Peyer's patch (tissue), 4 donors: Measurements from ENCODE around the gene KCNG1. TPM values are rescaled to one million over a fixed set of nuclear protein-coding genes. Genes with fewer than 3 reads are reported as not detected.

ENCODE experiments used
- DNase-seq, 3 donors: peaks; one replicate each; pipeline ENCODE4 v3.0.0-alpha.2; 2017 to 2019
- H3K27ac ChIP-seq, 4 donors: fragments of 200-600 bp; sonication (generic); one replicate each; pipeline ENCODE4 v1.5.1; 2016 to 2019
- H3K27me3 ChIP-seq, 2 donors: fragments of 200-600 bp; sonication (generic); one replicate each; pipeline ENCODE4 v1.5.1; 2019
- H3K36me3 ChIP-seq, 3 donors: fragments of 200-600 bp; sonication (generic); one replicate each; pipeline ENCODE4 v1.5.1; 2016 to 2019
- H3K4me1 ChIP-seq, 4 donors: fragments of 200-600 bp; sonication (generic); one replicate each; pipeline ENCODE4 v1.5.1; 2016 to 2019
- H3K4me3 ChIP-seq, 4 donors: fragments of 200-600 bp; sonication (generic); 1 replicate in 3 of 4; 2 replicates in 1 of 4; pipeline ENCODE4 v1.5.1; 2016 to 2019; ENCODE audit warnings: mild to moderate bottlenecking in 1 of 4
- H3K9me3 ChIP-seq, 4 donors: fragments of 200-600 bp; sonication (generic); one replicate each; pipeline ENCODE4 v1.5.1; 2016 to 2019; ENCODE audit warnings: mild to moderate bottlenecking in 1 of 4
- POLR2A ChIP-seq, 2 donors: fragments of 450-650 bp; IDR thresholded peaks; one replicate each; pipeline ENCODE4 v1.5.1; 2017; ENCODE audit warnings: antibody characterized with exemption in 2 of 2, mild to moderate bottlenecking in 2 of 2, moderate library complexity in 2 of 2
- total RNA-seq, 4 donors: library from RNA; depleted of rRNA; stranded (reverse); fragments of >200 nt; gene quantifications; one replicate each; pipeline ENCODE4 v1.1.0, GENCODE V29; 2016
- TF ChIP-seq, protein P1 (sequence below), 6 experiments: fragments of 450-650 bp in 4 of 6; fragments of 200-600 bp in 2 of 6; sonication (generic) in 1 of 6; IDR thresholded peaks; one replicate each; pipeline ENCODE4 v1.5.1; 2017 to 2019; ENCODE audit warnings: antibody characterized with exemption in 6 of 6, mild to moderate bottlenecking in 3 of 6, moderate library complexity in 1 of 6

The KCNG1 gene
- total RNA-seq, 4 donors from 2014 or later: 3.7 to 33.9 (median 17.7) TPM; not detected in 1

DNA sequence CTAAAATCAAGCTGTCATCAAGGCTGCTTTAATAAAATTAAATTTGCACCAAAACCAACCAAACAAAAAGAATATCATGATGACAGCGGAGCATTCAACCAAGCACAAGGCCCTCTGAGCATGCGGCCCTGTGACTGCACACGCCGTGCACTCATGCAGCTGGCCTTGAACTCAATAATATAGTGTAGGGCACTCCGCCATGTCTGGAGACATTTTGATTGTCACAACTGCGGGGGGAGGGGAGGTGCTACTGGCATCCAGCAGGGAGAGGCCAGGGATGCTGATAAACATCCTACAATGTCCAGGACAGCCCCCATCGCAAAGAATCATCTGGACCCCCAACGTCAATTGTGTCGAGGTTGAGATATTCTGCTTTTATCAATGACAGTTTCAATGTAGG lies 54.6 kb downstream of the KCNG1 start:
- TF ChIP-seq, protein P1, sequence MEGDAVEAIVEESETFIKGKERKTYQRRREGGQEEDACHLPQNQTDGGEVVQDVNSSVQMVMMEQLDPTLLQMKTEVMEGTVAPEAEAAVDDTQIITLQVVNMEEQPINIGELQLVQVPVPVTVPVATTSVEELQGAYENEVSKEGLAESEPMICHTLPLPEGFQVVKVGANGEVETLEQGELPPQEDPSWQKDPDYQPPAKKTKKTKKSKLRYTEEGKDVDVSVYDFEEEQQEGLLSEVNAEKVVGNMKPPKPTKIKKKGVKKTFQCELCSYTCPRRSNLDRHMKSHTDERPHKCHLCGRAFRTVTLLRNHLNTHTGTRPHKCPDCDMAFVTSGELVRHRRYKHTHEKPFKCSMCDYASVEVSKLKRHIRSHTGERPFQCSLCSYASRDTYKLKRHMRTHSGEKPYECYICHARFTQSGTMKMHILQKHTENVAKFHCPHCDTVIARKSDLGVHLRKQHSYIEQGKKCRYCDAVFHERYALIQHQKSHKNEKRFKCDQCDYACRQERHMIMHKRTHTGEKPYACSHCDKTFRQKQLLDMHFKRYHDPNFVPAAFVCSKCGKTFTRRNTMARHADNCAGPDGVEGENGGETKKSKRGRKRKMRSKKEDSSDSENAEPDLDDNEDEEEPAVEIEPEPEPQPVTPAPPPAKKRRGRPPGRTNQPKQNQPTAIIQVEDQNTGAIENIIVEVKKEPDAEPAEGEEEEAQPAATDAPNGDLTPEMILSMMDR (IDR thresholded peaks at IDR 0.05): no peak
- TF ChIP-seq POLR2A (IDR thresholded peaks at IDR 0.05): no peak
- Histone ChIP-seq H3K36me3 (no peaks in the 10 kb centered on the region), H3K9me3 (no peaks in the 10 kb centered on the region), H3K4me3 (no peak overlapping the region), H3K27me3 (no peaks in the 10 kb centered on the region), H3K4me1 (no peaks in the 10 kb centered on the region), H3K27ac (no peak overlapping the region)
- no peak for DNase-seq

DNA sequence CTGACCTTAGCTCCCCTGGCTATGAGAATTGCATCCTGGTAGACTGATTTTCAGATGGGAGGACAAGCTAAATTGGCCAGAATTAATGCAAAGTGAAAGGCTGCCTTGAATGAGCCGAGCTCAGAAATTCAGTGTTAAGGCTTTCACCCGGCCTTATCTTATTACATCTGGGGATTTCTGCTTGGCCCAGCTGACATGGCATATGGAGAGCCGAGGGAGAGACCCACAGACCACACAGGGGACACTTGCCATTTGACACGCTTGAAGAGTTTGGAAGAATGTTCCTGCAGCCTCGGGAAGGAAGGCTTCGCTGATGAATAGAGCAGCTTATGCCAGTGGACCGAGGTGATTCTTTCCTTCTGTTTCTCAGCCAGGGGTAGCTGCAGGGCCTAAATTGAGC lies 55.3 kb downstream of the KCNG1 start:
- H3K4me1 ChIP-seq: no peaks in the 10 kb centered on the region
- H3K9me3 ChIP-seq: no peaks in the 10 kb centered on the region
- H3K36me3 ChIP-seq: no peaks in the 10 kb centered on the region
- no peak for TF ChIP-seq POLR2A (IDR thresholded peaks at IDR 0.05)
- TF ChIP-seq, protein P1 (IDR thresholded peaks at IDR 0.05): no peak
- H3K27ac ChIP-seq: no peak overlapping the region
- no peak for DNase-seq
- H3K27me3 ChIP-seq: no peaks in the 10 kb centered on the region
- H3K4me3 ChIP-seq: no peak overlapping the region

DNA sequence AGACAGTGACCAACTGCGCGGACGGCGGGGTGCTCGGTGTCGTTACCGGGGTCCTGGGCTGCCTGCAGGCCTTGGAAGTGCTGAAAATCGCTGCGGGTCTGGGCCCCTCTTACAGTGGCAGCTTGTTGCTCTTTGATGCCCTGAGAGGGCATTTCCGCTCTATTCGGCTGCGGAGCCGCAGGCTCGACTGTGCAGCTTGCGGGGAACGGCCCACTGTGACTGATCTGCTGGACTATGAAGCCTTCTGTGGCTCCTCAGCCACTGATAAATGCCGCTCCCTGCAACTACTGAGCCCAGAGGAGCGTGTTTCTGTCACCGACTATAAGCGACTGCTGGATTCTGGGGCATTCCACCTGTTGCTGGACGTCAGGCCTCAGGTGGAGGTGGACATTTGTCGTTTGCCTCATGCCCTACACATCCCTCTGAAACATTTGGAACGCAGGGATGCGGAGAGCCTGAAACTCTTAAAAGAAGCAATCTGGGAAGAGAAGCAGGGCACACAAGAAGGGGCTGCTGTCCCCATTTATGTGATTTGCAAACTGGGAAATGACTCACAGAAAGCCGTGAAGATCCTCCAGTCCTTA lies 63.3 kb downstream of the KCNG1 start:
- TF ChIP-seq POLR2A (IDR thresholded peaks at IDR 0.05): no peak
- TF ChIP-seq, protein P1 (IDR thresholded peaks at IDR 0.05): no peak
- Histone ChIP-seq H3K4me1 (peaks cover 0 to 36% (median 15%) of the 10 kb centered on the region in 4 donors), H3K9me3 (no peaks in the 10 kb centered on the region), H3K27me3 (no peaks in the 10 kb centered on the region), H3K36me3 (peaks cover 0 to 4% (median 0%) of the 10 kb centered on the region in 3 donors), H3K4me3 (peak overlapping the region; percentile 80 to 98 (median 94)), H3K27ac (peak overlapping the region in 2 of 4 donors; percentile 77 to 84)
- no peak for DNase-seq

DNA sequence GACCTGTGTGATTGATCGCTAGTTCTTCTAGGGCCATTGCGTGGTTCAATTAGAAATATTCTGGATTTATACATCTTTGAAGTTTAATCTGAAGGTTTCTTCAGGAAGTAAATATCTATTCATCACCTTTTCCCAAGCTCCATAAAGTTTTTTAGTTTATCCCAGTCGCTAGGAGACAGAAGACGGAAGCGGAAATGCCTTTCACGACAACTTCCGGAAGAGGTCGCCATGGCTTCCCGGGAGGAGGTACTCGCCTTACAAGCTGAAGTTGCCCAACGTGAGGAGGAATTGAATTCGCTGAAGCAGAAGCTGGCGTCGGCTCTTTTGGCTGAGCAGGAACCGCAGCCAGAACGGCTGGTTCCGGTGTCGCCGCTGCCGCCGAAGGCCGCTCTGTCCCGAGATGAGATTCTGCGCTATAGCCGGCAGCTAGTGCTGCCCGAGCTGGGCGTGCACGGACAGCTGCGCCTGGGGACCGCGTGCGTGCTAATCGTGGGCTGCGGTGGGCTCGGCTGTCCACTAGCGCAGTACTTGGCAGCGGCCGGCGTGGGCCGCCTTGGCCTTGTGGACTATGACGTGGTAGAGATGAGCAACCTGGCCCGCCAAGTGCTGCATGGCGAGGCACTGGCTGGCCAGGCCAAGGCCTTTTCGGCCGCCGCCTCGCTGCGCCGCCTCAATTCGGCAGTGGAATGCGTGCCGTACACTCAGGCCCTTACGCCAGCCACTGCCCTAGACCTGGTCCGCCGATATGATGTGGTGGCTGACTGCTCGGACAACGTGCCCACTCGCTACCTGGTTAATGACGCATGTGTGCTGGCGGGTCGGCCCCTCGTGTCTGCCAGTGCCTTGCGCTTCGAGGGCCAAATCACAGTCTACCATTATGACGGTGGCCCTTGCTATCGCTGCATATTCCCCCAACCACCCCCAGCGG lies 64.0 kb downstream of the KCNG1 start, which contains the start of gene MOCS3:
Gene MOCS3 (plus strand): TSS at position 204 of the 928 bp plus-strand sequence. CDS start 25 bp downstream, at position 229.
- H3K9me3 ChIP-seq: no peaks in the 10 kb centered on the region
- H3K27ac ChIP-seq: peak within 1 kb of the TSS; percentile 77 to 92 (median 84)
- peaks cover 0 to 12% (median 0%) of the 10 kb centered on the region in 3 donors for H3K36me3 ChIP-seq
- DNase-seq: peak; percentile 75 to 91 (median 82)
- peak within 1 kb of the TSS; percentile 80 to 98 (median 94) for H3K4me3 ChIP-seq
- peaks cover 0 to 36% (median 15%) of the 10 kb centered on the region in 4 donors for H3K4me1 ChIP-seq
- no peaks in the 10 kb centered on the region for H3K27me3 ChIP-seq
- TF ChIP-seq, protein P1 (IDR thresholded peaks at IDR 0.05): no peak
- TF ChIP-seq POLR2A (IDR thresholded peaks at IDR 0.05): no peak

DNA sequence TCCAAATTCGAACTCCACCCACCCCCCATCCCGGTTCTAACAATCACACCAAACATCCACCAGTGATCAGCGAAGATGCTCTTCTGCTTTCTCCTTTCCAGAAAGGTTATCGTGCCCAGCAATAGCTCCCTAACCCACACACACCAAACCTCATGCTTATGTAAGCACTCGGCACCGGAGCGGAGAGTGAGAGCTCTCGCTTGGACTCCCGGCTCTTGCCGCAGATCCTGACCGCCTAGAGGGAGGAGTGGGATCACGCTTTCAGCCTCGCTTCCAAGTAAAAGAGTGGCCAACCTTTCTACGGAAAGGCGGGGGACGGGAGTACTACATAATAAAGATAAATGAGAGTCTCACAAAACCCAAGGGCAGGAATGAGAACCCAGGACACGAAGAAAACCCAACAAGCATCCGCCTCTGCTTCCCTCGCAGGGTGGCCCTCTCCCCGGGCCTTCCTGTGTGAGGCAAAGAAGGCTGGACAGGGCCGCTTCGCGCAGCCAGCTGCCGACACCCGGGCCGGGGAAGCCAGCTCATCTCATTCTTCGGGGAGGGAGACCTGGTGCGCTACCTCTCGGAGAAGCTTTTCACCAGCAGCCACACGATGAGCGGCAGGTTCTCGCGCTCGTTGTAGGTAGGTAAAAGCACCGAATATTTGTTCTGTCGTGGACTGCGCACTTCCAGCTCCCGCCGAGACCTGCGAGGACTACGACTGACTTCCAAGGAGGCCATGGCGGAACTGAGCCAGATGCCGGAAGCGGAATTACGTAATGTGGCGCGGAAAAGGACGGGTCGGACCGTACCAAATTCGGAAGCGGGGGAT lies 64.9 kb downstream of the KCNG1 start, which contains the start of gene DPM1:
Gene DPM1 (minus strand): TSS at position 735 of the 817 bp plus-strand sequence. CDS start 9 bp downstream, at position 726.
- no peaks in the 10 kb centered on the region for H3K9me3 ChIP-seq
- DNase-seq: peak; percentile 84 to 94 (median 89)
- H3K4me3 ChIP-seq: peak within 1 kb of the TSS; percentile 80 to 98 (median 94)
- TF ChIP-seq, protein P1 (IDR thresholded peaks at IDR 0.05): no peak
- TF ChIP-seq POLR2A (IDR thresholded peaks at IDR 0.05): peak; percentile 70 to 87
- H3K4me1 ChIP-seq: peaks cover 0 to 36% (median 15%) of the 10 kb centered on the region in 4 donors
- peak within 1 kb of the TSS; percentile 77 to 92 (median 84) for H3K27ac ChIP-seq
- peaks cover 0 to 19% (median 0%) of the 10 kb centered on the region in 3 donors for H3K36me3 ChIP-seq
- no peaks in the 10 kb centered on the region for H3K27me3 ChIP-seq
